KMS-11 (cell line): ENCODE measurements around the gene SH3PXD2B.

ENCODE experiments used
- H2AFZ ChIP-seq: fragments of 200-600 bp; sonication (generic); 2 replicates; pipeline ENCODE4 v1.6.1; 2016; ENCODE audit warnings: antibody characterized with exemption, mixed run types, low read depth
- H3K27ac ChIP-seq: fragments of 200-600 bp; sonication (generic); 2 replicates; pipeline ENCODE4 v1.6.1; 2016; ENCODE audit warnings: mild to moderate bottlenecking, mixed run types
- H3K27me3 ChIP-seq: fragments of 200-600 bp; sonication (generic); 2 replicates; pipeline ENCODE4 v1.6.1; 2017; ENCODE audit warnings: mild to moderate bottlenecking, low read depth, mixed run types, moderate library complexity; ENCODE audit not compliant: insufficient read depth
- H3K36me3 ChIP-seq: fragments of 200-600 bp; sonication (generic); 2 replicates; pipeline ENCODE4 v1.6.1; 2017; ENCODE audit warnings: mild to moderate bottlenecking, mixed run types; ENCODE audit not compliant: insufficient read depth
- H3K4me1 ChIP-seq: fragments of 200-600 bp; sonication (generic); 2 replicates; pipeline ENCODE4 v1.6.1; 2016; ENCODE audit warnings: mild to moderate bottlenecking, low read depth, mixed run types; ENCODE audit not compliant: poor library complexity, severe bottlenecking
- H3K4me2 ChIP-seq: fragments of 200-600 bp; sonication (generic); 2 replicates; pipeline ENCODE4 v1.7.0; 2016; ENCODE audit warnings: mild to moderate bottlenecking, mixed run types
- H3K4me3 ChIP-seq: fragments of 200-600 bp; sonication (generic); IDR thresholded peaks from 2 replicates; pipeline ENCODE4 v1.6.1; 2017; ENCODE audit warnings: low read depth, low read length, mixed read lengths; ENCODE audit not compliant: insufficient read depth
- H3K79me2 ChIP-seq: fragments of 200-600 bp; sonication (generic); 2 replicates; pipeline ENCODE4 v1.6.1; 2016; ENCODE audit warnings: low read depth, mixed run types; ENCODE audit not compliant: insufficient read depth
- H3K9ac ChIP-seq: fragments of 200-600 bp; sonication (generic); 2 replicates; pipeline ENCODE4 v1.6.1; 2016; ENCODE audit warnings: mild to moderate bottlenecking, mixed run types
- H4K20me1 ChIP-seq: fragments of 200-600 bp; sonication (generic); 2 replicates; pipeline ENCODE4 v1.6.1; 2016; ENCODE audit warnings: mild to moderate bottlenecking, mixed run types; ENCODE audit not compliant: insufficient read depth
- TF ChIP-seq, protein P1 (sequence below): fragments of 200-600 bp; sonication (generic); conservative IDR thresholded peaks from 2 replicates; pipeline ENCODE4 v1.6.1; 2017; ENCODE audit warnings: low read depth, mild to moderate bottlenecking, antibody characterized with exemption, low read length, moderate library complexity, mixed read lengths

SH3PXD2B gene

DNA sequence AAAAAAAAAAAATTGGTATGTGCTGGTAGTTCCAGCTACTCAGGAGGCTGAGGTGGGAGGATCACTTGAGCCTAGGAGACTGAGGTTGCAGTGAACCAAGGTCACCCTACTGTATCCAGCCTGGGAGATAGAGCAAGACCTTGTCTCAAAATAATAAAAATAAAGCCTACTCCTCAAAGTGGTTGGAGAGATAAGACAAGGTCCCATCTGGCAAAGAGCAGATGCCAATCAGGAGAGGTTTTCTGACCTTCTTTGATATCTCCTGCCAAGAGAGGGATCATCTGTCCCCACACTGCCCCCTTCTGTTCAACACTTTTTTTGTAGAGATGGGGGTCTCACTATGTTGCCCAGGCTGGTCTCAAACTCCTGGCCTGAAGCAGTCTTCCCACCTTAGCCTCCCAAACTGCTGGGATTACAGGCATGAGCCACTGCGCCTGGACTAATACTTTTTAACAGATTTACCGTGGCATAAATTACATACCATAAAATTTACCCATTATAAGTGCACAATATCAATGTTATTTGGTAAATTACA is 64.7 kb downstream of the SH3PXD2B start:
- Histone ChIP-seq H3K9ac (no peak overlapping the region), H4K20me1 (no peaks in the 10 kb centered on the region), H3K4me1 (no peaks in the 10 kb centered on the region), H3K36me3 (no peaks in the 10 kb centered on the region), H2AFZ (no peak overlapping the region), H3K27ac (no peak overlapping the region), H3K79me2 (no peaks in the 10 kb centered on the region), H3K27me3 (no peaks in the 10 kb centered on the region), H3K4me3 (no peak overlapping the region), H3K4me2 (no peak overlapping the region)
- TF ChIP-seq, protein P1, sequence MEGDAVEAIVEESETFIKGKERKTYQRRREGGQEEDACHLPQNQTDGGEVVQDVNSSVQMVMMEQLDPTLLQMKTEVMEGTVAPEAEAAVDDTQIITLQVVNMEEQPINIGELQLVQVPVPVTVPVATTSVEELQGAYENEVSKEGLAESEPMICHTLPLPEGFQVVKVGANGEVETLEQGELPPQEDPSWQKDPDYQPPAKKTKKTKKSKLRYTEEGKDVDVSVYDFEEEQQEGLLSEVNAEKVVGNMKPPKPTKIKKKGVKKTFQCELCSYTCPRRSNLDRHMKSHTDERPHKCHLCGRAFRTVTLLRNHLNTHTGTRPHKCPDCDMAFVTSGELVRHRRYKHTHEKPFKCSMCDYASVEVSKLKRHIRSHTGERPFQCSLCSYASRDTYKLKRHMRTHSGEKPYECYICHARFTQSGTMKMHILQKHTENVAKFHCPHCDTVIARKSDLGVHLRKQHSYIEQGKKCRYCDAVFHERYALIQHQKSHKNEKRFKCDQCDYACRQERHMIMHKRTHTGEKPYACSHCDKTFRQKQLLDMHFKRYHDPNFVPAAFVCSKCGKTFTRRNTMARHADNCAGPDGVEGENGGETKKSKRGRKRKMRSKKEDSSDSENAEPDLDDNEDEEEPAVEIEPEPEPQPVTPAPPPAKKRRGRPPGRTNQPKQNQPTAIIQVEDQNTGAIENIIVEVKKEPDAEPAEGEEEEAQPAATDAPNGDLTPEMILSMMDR = no peak

GRCh38 chr5:172388246-172388733 is 66.0 kb downstream of the SH3PXD2B start:
- no peak overlapping the region for H3K9ac ChIP-seq
- no peak overlapping the region for H3K4me2 ChIP-seq
- H3K4me3 ChIP-seq = no peak overlapping the region
- TF ChIP-seq, protein P1 = no peak
- no peaks in the 10 kb centered on the region for H3K79me2 ChIP-seq
- H3K27ac ChIP-seq = no peak overlapping the region
- no peaks in the 10 kb centered on the region for H3K36me3 ChIP-seq
- H4K20me1 ChIP-seq = no peaks in the 10 kb centered on the region
- H2AFZ ChIP-seq = no peak overlapping the region
- no peaks in the 10 kb centered on the region for H3K27me3 ChIP-seq
- H3K4me1 ChIP-seq = no peaks in the 10 kb centered on the region

- Histone ChIP-seq H3K79me2 (no peaks in the 10 kb centered on the region), H3K9ac (no peak overlapping the region), H3K4me2 (no peak overlapping the region), H3K36me3 (no peaks in the 10 kb centered on the region), H3K27me3 (no peaks in the 10 kb centered on the region), H3K4me3 (no peak overlapping the region), H3K4me1 (no peaks in the 10 kb centered on the region), H3K27ac (no peak overlapping the region), H4K20me1 (no peaks in the 10 kb centered on the region), H2AFZ (no peak overlapping the region)
- TF ChIP-seq, protein P1 = no peak
These were observed 68.6 kb downstream of the SH3PXD2B start for GRCh38 chr5:172385707-172386106.

DNA sequence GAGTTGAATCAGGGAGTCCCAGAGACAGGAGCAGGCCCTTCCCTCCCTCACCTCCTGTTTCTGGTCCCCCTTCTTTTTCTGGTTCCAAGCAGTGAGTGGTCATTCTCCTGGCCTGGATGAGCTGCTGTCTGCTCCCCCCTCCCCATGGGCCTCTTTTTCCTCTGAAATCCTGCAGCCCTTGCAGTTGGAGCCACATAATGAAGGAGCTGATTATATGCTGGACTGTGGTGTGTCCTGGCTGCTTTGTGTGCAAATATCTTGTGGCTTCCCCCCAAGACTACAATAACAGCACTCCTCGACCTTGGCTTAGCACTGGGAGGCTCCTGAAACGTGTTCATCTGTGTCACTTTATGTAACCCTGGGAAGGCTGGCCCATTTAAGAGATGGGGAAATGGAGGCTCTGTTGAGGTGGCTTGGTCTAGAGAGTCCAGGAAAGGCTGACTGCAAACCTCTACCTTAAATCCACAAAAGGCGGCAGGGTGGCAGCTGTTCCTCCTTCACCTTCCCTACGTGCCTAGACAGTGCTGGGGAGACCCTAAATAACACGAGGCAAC is 69.2 kb downstream of the SH3PXD2B start:
- Histone ChIP-seq H4K20me1 (no peaks in the 10 kb centered on the region), H3K9ac (no peak overlapping the region), H3K4me3 (no peak overlapping the region), H2AFZ (no peak overlapping the region), H3K36me3 (no peaks in the 10 kb centered on the region), H3K79me2 (no peaks in the 10 kb centered on the region), H3K27ac (no peak overlapping the region), H3K27me3 (no peaks in the 10 kb centered on the region), H3K4me1 (no peaks in the 10 kb centered on the region), H3K4me2 (no peak overlapping the region)
- TF ChIP-seq, protein P1 = no peak
